Neural cell (in vitro differentiated cells): ENCODE measurements around the gene CAMK2G. TPM values are rescaled to one million over a fixed set of nuclear protein-coding genes. Genes with fewer than 3 reads are reported as not detected.

Source experiments
- H2AFZ ChIP-seq: fragments of 200-600, 300-800 bp; sonication (generic), shearing (Covaris generic); 2 replicates; pipeline ENCODE4 v1.6.0; 2014; ENCODE audit warnings: low read depth, mild to moderate bottlenecking, antibody characterized with exemption, low read length, moderate library complexity
- H3F3A ChIP-seq: fragments of 200-600 bp; shearing (Covaris generic); 2 replicates; pipeline ENCODE4 v1.6.1; 2016; ENCODE audit warnings: mild to moderate bottlenecking, moderate library complexity, mixed read lengths, antibody characterized with exemption, low read length; ENCODE audit not compliant: insufficient read depth, poor library complexity, severe bottlenecking
- H3K27ac ChIP-seq: fragments of 200-600, 300-800 bp; sonication (generic), shearing (Covaris generic); 2 replicates; pipeline ENCODE4 v1.5.1; 2014; ENCODE audit warnings: mild to moderate bottlenecking, low read length, moderate library complexity
- H3K27me3 ChIP-seq: fragments of 300-800, 200-600 bp; sonication (generic), shearing (Covaris generic); 2 replicates; pipeline ENCODE4 v1.6.0; 2014; ENCODE audit warnings: mild to moderate bottlenecking, low read depth, low read length, moderate library complexity; ENCODE audit not compliant: insufficient read depth
- H3K36me3 ChIP-seq: fragments of 300-800, 200-600 bp; sonication (generic), shearing (Covaris generic); 2 replicates; pipeline ENCODE4 v1.5.1; 2014; ENCODE audit warnings: mild to moderate bottlenecking, antibody characterized with exemption, low read length, moderate library complexity; ENCODE audit not compliant: insufficient read depth
- H3K4me2 ChIP-seq: fragments of 300-800, 200-600 bp; sonication (generic), shearing (Covaris generic); 2 replicates; pipeline ENCODE4 v1.6.0; 2014; ENCODE audit warnings: mild to moderate bottlenecking, low read length
- H3K4me3 ChIP-seq: fragments of 300-800, 200-600 bp; sonication (generic), shearing (Covaris generic); 2 replicates; pipeline ENCODE4 v1.5.1; 2014; ENCODE audit warnings: mild to moderate bottlenecking, low read length, moderate library complexity
- H3K79me2 ChIP-seq: fragments of 200-600 bp; shearing (Covaris generic); replicated peaks from 2 replicates; pipeline ENCODE4 v1.6.0; 2014; ENCODE audit warnings: mild to moderate bottlenecking, low read length, moderate library complexity; ENCODE audit not compliant: insufficient read depth
- H3K9ac ChIP-seq: fragments of 300-800, 200-600 bp; sonication (generic), shearing (Covaris generic); 2 replicates; pipeline ENCODE4 v1.6.1; 2016; ENCODE audit warnings: mild to moderate bottlenecking, low read length, mixed read lengths
- H3K9me2 ChIP-seq: fragments of 200-600 bp; shearing (Covaris generic); 2 replicates; pipeline ENCODE4 v1.6.1; 2016; ENCODE audit warnings: mild to moderate bottlenecking, low read length, mixed read lengths; ENCODE audit not compliant: insufficient read depth
- H3K9me3 ChIP-seq: fragments of 200-600, 300-800 bp; sonication (generic), shearing (Covaris generic); 2 replicates; pipeline ENCODE4 v1.6.1; 2016; ENCODE audit warnings: mild to moderate bottlenecking, mixed run types, low read length, moderate library complexity, mixed read lengths
- H4K20me1 ChIP-seq: fragments of 200-600 bp; shearing (Covaris generic); 2 replicates; pipeline ENCODE4 v1.6.1; 2016; ENCODE audit warnings: mild to moderate bottlenecking, mixed run types; ENCODE audit not compliant: insufficient read depth
- CTCF ChIP-seq: fragments of 450-650 bp; IDR thresholded peaks from 2 replicates; pipeline ENCODE4 v1.5.1; 2014; ENCODE audit warnings: antibody characterized with exemption, mild to moderate bottlenecking, moderate library complexity; ENCODE audit not compliant: poor library complexity, severe bottlenecking
- EP300 ChIP-seq: fragments of 450-650 bp; conservative IDR thresholded peaks from 2 replicates; pipeline ENCODE4 v1.6.1; 2014; ENCODE audit warnings: antibody characterized with exemption, mild to moderate bottlenecking, moderate library complexity; ENCODE audit not compliant: poor library complexity, severe bottlenecking
- EZH2 ChIP-seq: fragments of 200-600, 300-800 bp; shearing (Covaris generic), sonication (generic); IDR thresholded peaks from 2 replicates; pipeline ENCODE4 v1.6.1; 2014; ENCODE audit warnings: antibody characterized with exemption, low read length, borderline replicate concordance, mild to moderate bottlenecking; ENCODE audit not compliant: insufficient read depth, poor library complexity, severe bottlenecking
- MXI1 ChIP-seq: fragments of 450-650 bp; conservative IDR thresholded peaks from 2 replicates; pipeline ENCODE4 v1.6.1; 2014; ENCODE audit warnings: antibody characterized with exemption, mild to moderate bottlenecking; ENCODE audit not compliant: poor library complexity, severe bottlenecking
- POLR2AphosphoS5 ChIP-seq: IDR thresholded peaks from 2 replicates; pipeline ENCODE4 v1.6.1; 2012
- RAD21 ChIP-seq: fragments of 450-650 bp; conservative IDR thresholded peaks from 2 replicates; pipeline ENCODE4 v1.6.1; 2014; ENCODE audit warnings: antibody characterized with exemption, mild to moderate bottlenecking, moderate library complexity
- REST ChIP-seq: IDR thresholded peaks from 2 replicates; pipeline ENCODE4 v1.6.1; 2012; ENCODE audit warnings: borderline replicate concordance
- SMC3 ChIP-seq: fragments of 450-650 bp; conservative IDR thresholded peaks from 2 replicates; pipeline ENCODE4 v1.6.1; 2014; ENCODE audit warnings: antibody characterized with exemption, mild to moderate bottlenecking, moderate library complexity; ENCODE audit not compliant: poor library complexity
- TAF1 ChIP-seq: IDR thresholded peaks from 2 replicates; pipeline ENCODE4 v1.6.1; 2012; ENCODE audit warnings: low read depth
- polyA plus RNA-seq: library from polyadenylated mRNA; depleted of rRNA; stranded (reverse); fragments of >200 nt; gene quantifications from 2 replicates; pipeline ENCODE4 v1.2.3, GENCODE V29; 2014

The CAMK2G gene
- polyA plus RNA-seq, 1 donor from 2014 or later = 55.4 TPM

DNA sequence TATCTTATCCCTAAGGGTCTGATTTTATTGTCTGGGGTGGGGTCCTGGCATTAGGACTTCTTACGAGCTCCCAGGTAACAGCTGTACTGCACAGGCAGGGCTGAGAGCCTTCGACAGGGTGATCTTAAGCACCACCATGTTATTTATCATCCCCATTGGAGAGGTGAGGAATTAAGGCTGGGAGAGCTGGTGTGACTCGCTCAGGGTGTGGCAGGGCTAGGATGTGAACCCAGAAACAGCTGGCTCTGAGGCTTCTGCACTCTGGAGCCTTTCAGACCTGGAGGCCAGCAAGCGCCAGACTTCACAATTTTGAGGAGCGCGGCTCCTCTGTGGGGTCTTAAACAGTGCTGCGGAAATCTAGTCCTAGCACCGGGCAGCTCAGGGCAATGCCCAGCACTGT is 35.5 kb downstream of the CAMK2G start:
- Histone ChIP-seq H3K4me2 (no peak overlapping the region), H3K9ac (no peak overlapping the region), H3K27ac (no peak overlapping the region), H3K9me3 (no peaks in the 10 kb centered on the region), H3F3A (no peaks in the 10 kb centered on the region), H3K27me3 (no peaks in the 10 kb centered on the region), H3K79me2 (no peaks in the 10 kb centered on the region), H3K36me3 (no peaks in the 10 kb centered on the region), H3K9me2 (no peaks in the 10 kb centered on the region), H4K20me1 (no peaks in the 10 kb centered on the region), H2AFZ (no peak overlapping the region), H3K4me3 (no peak overlapping the region)
- TF ChIP-seq REST (no peak), RAD21 (no peak), EZH2 (no peak), CTCF (no peak), EP300 (no peak), MXI1 (no peak), SMC3 (no peak), TAF1 (no peak), POLR2AphosphoS5 (no peak)

- TF ChIP-seq MXI1 (no peak), CTCF (no peak), SMC3 (no peak), REST (no peak), EP300 (no peak), RAD21 (no peak)
- no peaks in the 10 kb centered on the region for H3K9me3 ChIP-seq
- no peak overlapping the region for H3K4me2 ChIP-seq
- H3F3A ChIP-seq = no peaks in the 10 kb centered on the region
- no peaks in the 10 kb centered on the region for H3K36me3 ChIP-seq
- H4K20me1 ChIP-seq = no peaks in the 10 kb centered on the region
- no peak overlapping the region for H3K9ac ChIP-seq
- no peak overlapping the region for H2AFZ ChIP-seq
- H3K27me3 ChIP-seq = no peaks in the 10 kb centered on the region
- no peaks in the 10 kb centered on the region for H3K9me2 ChIP-seq
- H3K4me3 ChIP-seq = no peak overlapping the region
- no peaks in the 10 kb centered on the region for H3K79me2 ChIP-seq
- H3K27ac ChIP-seq = no peak overlapping the region
Measured at GRCh38 chr10:73838008-73838567, 36.3 kb downstream of the CAMK2G start.
